Thoracic aorta (tissue), 2 donors: ENCODE data around the gene CHAC2. TPM values are rescaled to one million over a fixed set of nuclear protein-coding genes. Genes with fewer than 3 reads are reported as not detected.
"Not testable (repeated sequence)": the region's sequence is repeated elsewhere in the genome, so short reads cannot be mapped to it uniquely, and the experiment has no call there.

ENCODE experiments used
- ATAC-seq: fragments of 150-250 bp; one replicate; pipeline ENCODE4 v1.8.0; 2017; ENCODE audit warnings: low read depth; ENCODE audit not compliant: insufficient number of reproducible peaks, low FRiP score
- DNase-seq: peaks from one replicate; pipeline ENCODE4 v3.0.0-alpha.2; 2020; ENCODE audit warnings: low spot score
- H3K27ac ChIP-seq, 2 donors: fragments of 200-600 bp; sonication (generic); 1 replicate in 1 of 2; 2 replicates in 1 of 2; pipeline ENCODE4 v1.5.1; 2016; ENCODE audit warnings: mild to moderate bottlenecking in 2 of 2, moderate library complexity in 2 of 2
- H3K27me3 ChIP-seq: fragments of 200-600 bp; sonication (generic); replicated peaks from 2 replicates; pipeline ENCODE4 v1.6.0; 2016; ENCODE audit warnings: mild to moderate bottlenecking; ENCODE audit not compliant: insufficient read depth
- H3K36me3 ChIP-seq: fragments of 200-600 bp; sonication (generic); one replicate; pipeline ENCODE4 v1.5.1; 2016
- H3K4me1 ChIP-seq, 2 donors: fragments of 200-600 bp; sonication (generic); 1 replicate in 1 of 2; 2 replicates in 1 of 2; pipeline versions ENCODE4 v1.5.1 to v1.6.0; 2016; ENCODE audit warnings: low read depth in 2 of 2, mild to moderate bottlenecking in 1 of 2; ENCODE audit not compliant: control insufficient read depth in 1 of 2
- H3K4me3 ChIP-seq: fragments of 200-600 bp; sonication (generic); 2 replicates; pipeline ENCODE4 v1.5.1; 2016; ENCODE audit warnings: mild to moderate bottlenecking
- H3K9me3 ChIP-seq: fragments of 200-600 bp; sonication (generic); 2 replicates; pipeline ENCODE4 v1.5.1; 2016
- total RNA-seq, 2 donors: library from RNA; depleted of rRNA; stranded (reverse); fragments of >200 nt; gene quantifications; one replicate each; pipeline versions ENCODE4 v1.1.0 to v1.2.3, GENCODE V29; 2016
- TF ChIP-seq, protein P1 (sequence below): fragments of 200-600 bp; sonication (generic); IDR thresholded peaks from one replicate; pipeline ENCODE4 v1.5.1; 2019; ENCODE audit warnings: antibody characterized with exemption

The CHAC2 gene
- total RNA-seq, 2 donors from 2014 or later, result 1.5 to 1.8 TPM

DNA sequence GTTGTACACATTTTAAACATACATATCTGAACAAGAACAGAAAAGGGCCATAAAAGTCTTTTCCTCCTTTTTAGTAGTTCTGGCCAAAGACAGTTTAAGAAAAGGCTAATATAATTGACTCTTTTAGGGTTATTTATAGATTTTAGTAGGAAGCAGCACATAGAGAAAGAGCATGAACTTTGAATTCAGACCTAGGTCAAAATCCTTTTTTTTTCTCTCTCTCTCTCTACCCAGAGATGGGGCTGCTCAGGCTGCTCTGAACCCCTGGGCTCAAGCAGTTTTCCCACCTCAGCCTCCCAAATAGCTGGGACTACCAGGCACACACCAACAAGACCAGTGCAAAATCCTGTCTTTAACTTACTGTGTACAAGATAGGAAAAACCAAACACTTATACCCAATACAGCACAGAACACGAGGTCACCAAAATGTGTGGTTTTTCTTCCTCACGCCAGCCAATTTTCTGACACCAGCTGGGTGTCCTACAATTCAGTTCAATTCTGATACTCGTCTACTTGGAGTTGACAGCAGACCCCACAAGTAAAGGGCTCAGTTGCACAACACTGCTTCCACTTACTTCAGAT lies 51.3 kb downstream of the CHAC2 start:
- no peaks in the 10 kb centered on the region for H3K4me1 ChIP-seq
- no peak overlapping the region for H3K27ac ChIP-seq
- peaks cover 22% of the 10 kb centered on the region for H3K36me3 ChIP-seq
- no peak overlapping the region for H3K4me3 ChIP-seq
- TF ChIP-seq, protein P1, sequence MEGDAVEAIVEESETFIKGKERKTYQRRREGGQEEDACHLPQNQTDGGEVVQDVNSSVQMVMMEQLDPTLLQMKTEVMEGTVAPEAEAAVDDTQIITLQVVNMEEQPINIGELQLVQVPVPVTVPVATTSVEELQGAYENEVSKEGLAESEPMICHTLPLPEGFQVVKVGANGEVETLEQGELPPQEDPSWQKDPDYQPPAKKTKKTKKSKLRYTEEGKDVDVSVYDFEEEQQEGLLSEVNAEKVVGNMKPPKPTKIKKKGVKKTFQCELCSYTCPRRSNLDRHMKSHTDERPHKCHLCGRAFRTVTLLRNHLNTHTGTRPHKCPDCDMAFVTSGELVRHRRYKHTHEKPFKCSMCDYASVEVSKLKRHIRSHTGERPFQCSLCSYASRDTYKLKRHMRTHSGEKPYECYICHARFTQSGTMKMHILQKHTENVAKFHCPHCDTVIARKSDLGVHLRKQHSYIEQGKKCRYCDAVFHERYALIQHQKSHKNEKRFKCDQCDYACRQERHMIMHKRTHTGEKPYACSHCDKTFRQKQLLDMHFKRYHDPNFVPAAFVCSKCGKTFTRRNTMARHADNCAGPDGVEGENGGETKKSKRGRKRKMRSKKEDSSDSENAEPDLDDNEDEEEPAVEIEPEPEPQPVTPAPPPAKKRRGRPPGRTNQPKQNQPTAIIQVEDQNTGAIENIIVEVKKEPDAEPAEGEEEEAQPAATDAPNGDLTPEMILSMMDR, result no peak
- H3K9me3 ChIP-seq, result no peaks in the 10 kb centered on the region
- no peaks in the 10 kb centered on the region for H3K27me3 ChIP-seq
- no peak for ATAC-seq
- no peak for DNase-seq

DNA sequence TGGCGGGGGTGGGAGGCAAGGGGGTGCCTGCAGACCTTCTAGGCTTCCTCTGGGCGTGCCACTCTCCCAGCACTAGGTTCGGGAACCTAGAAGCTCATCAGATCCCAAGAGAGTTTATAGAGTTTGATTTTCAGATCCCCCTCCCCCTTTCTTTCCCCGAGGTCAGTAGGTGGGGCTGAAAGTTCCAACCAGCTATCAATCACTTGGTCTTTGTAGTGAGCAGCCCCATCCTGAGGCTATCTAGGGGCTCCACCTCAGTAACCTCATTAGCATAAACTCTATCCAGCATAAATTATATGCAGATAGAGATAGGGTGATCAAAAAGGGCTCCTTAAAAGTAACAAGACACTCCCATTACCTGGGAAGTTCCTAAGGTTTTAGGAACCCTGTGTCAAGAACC lies 52.0 kb downstream of the CHAC2 start:
- H3K9me3 ChIP-seq, result no peaks in the 10 kb centered on the region
- DNase-seq (no peak), ATAC-seq (no peak)
- peaks cover 21% of the 10 kb centered on the region for H3K36me3 ChIP-seq
- no peaks in the 10 kb centered on the region for H3K4me1 ChIP-seq
- TF ChIP-seq, protein P1, result no peak
- H3K4me3 ChIP-seq, result no peak overlapping the region
- H3K27ac ChIP-seq, result no peak overlapping the region
- no peaks in the 10 kb centered on the region for H3K27me3 ChIP-seq

DNA sequence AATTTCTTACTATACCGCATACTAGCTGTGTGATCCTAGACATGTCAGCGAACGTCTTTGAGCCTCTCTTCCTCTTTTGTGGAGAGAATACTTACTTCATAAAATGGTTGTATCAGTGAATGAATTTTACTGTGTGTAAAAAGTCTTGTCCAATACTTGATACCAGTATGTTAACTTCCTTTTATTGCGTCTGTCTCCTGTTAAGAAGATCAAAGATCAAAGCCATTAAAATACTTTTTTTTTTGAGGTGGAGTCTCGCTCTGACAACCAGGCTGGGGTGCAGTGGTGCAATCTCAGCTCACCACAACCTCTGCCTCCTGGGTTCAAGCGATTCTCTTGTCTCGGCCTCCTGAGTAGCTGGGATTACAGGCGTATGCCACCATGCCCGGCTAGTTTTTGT lies 52.4 kb downstream of the CHAC2 start:
- no peak for ATAC-seq
- DNase-seq, result no peak
- Histone ChIP-seq H3K27me3 (no peaks in the 10 kb centered on the region), H3K4me1 (no peaks in the 10 kb centered on the region), H3K4me3 (no peak overlapping the region), H3K36me3 (peaks cover 21% of the 10 kb centered on the region), H3K27ac (no peak overlapping the region), H3K9me3 (no peaks in the 10 kb centered on the region)
- TF ChIP-seq, protein P1, result no peak

DNA sequence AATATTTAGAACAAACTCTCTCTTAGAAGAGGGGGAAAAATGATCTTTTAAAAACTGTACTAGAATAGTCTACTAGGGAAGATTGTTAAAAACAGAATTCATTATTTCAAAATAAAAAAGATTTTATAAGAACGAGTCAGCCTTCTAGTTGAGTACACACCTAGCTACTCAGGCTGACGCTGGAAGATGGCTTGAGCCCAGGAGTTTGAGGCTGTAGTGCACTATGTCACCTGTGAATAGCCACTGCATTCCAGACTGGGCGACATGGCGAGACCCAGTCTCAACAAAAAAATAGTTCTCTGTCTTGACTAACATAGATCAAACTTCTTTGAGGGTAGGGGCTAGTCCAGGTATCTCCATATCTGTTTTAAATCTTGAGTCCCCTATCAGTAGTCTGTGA lies 53.1 kb downstream of the CHAC2 start:
- H3K4me3 ChIP-seq, result no peak overlapping the region
- no peak overlapping the region for H3K27ac ChIP-seq
- TF ChIP-seq, protein P1, result no peak
- H3K4me1 ChIP-seq, result no peaks in the 10 kb centered on the region
- H3K36me3 ChIP-seq, result peaks cover 20% of the 10 kb centered on the region
- H3K9me3 ChIP-seq, result no peaks in the 10 kb centered on the region
- ATAC-seq, result no peak
- no peaks in the 10 kb centered on the region for H3K27me3 ChIP-seq
- no peak for DNase-seq

DNA sequence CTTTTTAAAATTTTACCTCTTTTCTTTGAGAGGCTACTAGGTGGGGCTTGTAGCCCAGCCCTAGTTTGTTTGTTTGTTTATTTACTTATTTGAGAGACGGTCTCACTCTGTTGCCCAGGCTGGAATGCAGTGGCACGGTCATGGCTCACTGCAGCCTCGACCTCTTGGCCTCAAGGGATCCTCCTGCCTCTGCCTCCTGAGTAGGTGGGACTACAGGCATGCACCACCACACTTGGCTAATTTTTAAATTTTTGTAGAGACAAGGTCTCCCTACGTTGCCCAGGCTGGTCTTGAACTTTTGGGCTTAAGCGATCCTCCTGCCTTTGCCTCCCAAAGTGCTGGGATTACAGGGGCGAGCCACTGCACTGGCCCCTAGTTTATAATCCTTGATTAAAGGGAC lies 54.2 kb downstream of the CHAC2 start:
- Histone ChIP-seq H3K4me1 (no peaks in the 10 kb centered on the region), H3K9me3 (no peaks in the 10 kb centered on the region), H3K27ac (no peak overlapping the region), H3K27me3 (no peaks in the 10 kb centered on the region), H3K4me3 (no peak overlapping the region), H3K36me3 (peaks cover 11% of the 10 kb centered on the region)
- ATAC-seq (no peak), DNase-seq (no peak)
- TF ChIP-seq, protein P1, result no peak

DNA sequence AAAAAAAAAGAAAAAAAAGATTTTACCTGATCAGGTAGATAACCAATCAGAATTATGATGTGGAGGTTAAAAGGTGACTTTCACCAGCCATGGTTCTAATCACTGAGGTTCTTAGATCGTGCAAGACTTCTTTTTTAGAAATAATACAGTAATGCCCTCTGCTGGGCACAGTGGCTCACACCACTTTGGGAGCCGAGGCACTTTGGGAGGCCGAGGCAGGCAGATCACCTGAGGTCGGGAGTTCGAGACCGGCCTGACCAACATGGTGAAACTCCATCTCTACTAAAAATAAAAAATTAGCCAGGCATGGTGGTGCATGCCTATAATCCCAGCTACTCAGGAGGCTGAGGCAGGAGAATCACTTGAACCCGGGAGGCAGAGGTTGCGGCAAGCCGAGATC lies 56.0 kb downstream of the CHAC2 start:
- not testable (repeated sequence) for H3K9me3 ChIP-seq

More for the DNA sequence above, 56.0 kb downstream of the CHAC2 start:
- not testable (repeated sequence) for H3K4me3 ChIP-seq, H3K36me3 ChIP-seq, H3K27me3 ChIP-seq, H3K27ac ChIP-seq, DNase-seq, ATAC-seq, H3K4me1 ChIP-seq
